ENCODE data around the gene PCDH9.

DNA sequence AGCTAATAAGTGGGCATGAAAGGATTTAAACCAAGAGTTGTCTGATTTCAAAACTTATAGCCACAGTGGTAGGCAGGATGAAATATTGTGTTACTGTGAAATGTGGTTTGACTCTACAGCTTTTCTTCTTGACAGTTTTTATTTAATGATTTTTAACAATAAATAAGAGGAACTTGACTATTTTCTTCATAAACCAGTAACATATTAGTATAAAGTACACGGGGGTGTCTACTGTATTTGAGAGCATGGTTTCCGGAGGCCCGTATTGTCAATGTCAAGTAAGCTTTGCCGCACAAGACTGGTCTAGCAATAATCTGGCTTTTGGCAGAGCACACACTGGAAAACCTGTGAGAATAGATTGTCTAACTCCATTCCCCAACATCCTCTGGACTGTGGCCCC is 894.5 kb downstream of the PCDH9 start:
- TF ChIP-seq, protein P1, sequence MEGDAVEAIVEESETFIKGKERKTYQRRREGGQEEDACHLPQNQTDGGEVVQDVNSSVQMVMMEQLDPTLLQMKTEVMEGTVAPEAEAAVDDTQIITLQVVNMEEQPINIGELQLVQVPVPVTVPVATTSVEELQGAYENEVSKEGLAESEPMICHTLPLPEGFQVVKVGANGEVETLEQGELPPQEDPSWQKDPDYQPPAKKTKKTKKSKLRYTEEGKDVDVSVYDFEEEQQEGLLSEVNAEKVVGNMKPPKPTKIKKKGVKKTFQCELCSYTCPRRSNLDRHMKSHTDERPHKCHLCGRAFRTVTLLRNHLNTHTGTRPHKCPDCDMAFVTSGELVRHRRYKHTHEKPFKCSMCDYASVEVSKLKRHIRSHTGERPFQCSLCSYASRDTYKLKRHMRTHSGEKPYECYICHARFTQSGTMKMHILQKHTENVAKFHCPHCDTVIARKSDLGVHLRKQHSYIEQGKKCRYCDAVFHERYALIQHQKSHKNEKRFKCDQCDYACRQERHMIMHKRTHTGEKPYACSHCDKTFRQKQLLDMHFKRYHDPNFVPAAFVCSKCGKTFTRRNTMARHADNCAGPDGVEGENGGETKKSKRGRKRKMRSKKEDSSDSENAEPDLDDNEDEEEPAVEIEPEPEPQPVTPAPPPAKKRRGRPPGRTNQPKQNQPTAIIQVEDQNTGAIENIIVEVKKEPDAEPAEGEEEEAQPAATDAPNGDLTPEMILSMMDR (IDR thresholded peaks at IDR 0.05) = no peak
- no peak for TF ChIP-seq POLR2A (IDR thresholded peaks at IDR 0.05)
